ENCODE results near the gene CYTL1.
"Not testable (repeated sequence)": the region's sequence is repeated elsewhere in the genome, so short reads cannot be mapped to it uniquely, and the experiment has no call there.

The CYTL1 gene

GRCh38 chr4:5019274-5019673 lies at the start of gene CYTL1:
CYTL1 (minus strand) TSS chr4:5019458; CDS start chr4:5019445, 13 bp downstream.
- peaks cover 33% of the 10 kb centered on the region for H3K27me3 Mint-ChIP-seq
- no peaks in the 10 kb centered on the region for H3K4me1 Mint-ChIP-seq
- no peak within 1 kb of the TSS for H3K4me3 Mint-ChIP-seq
- no peak within 1 kb of the TSS for H3K27ac Mint-ChIP-seq
- H3K36me3 Mint-ChIP-seq = no peaks in the 10 kb centered on the region
- peak; percentile 17 for ATAC-seq
- H3K9me3 Mint-ChIP-seq = peaks cover 4% of the 10 kb centered on the region

GRCh38 chr4:5067908-5068307 lies 48.6 kb upstream of the CYTL1 start:
- H3K4me3 Mint-ChIP-seq = no peak overlapping the region
- peaks cover 13% of the 10 kb centered on the region for H3K9me3 Mint-ChIP-seq
- H3K4me1 Mint-ChIP-seq = no peaks in the 10 kb centered on the region
- no peaks in the 10 kb centered on the region for H3K36me3 Mint-ChIP-seq
- H3K27me3 Mint-ChIP-seq = no peaks in the 10 kb centered on the region
- no peak for ATAC-seq
- no peak overlapping the region for H3K27ac Mint-ChIP-seq

- peaks cover 15% of the 10 kb centered on the region for H3K9me3 Mint-ChIP-seq
- H3K4me3 Mint-ChIP-seq, H3K27me3 Mint-ChIP-seq, ATAC-seq, H3K27ac Mint-ChIP-seq, H3K36me3 Mint-ChIP-seq, H3K4me1 Mint-ChIP-seq: not testable (repeated sequence)
Observed at GRCh38 chr4:5066968-5067367, 47.7 kb upstream of the CYTL1 start.

- no peaks in the 10 kb centered on the region for H3K36me3 Mint-ChIP-seq
- no peaks in the 10 kb centered on the region for H3K4me1 Mint-ChIP-seq
- no peak overlapping the region for H3K27ac Mint-ChIP-seq
- ATAC-seq = no peak
- peaks cover 12% of the 10 kb centered on the region for H3K27me3 Mint-ChIP-seq
- peaks cover 17% of the 10 kb centered on the region for H3K9me3 Mint-ChIP-seq
- no peak overlapping the region for H3K4me3 Mint-ChIP-seq
Observed at GRCh38 chr4:5066101-5066500, 46.8 kb upstream of the CYTL1 start.

- Mint-ChIP-seq H3K9me3 (peaks cover 2% of the 10 kb centered on the region), H3K27ac (no peak overlapping the region), H3K4me1 (peaks cover 9% of the 10 kb centered on the region), H3K4me3 (no peak overlapping the region), H3K27me3 (peaks cover 21% of the 10 kb centered on the region), H3K36me3 (no peaks in the 10 kb centered on the region)
- no peak for ATAC-seq
Observed at GRCh38 chr4:5055411-5055810, 36.2 kb upstream of the CYTL1 start.

- peaks cover 30% of the 10 kb centered on the region for H3K27me3 Mint-ChIP-seq
- peaks cover 12% of the 10 kb centered on the region for H3K4me1 Mint-ChIP-seq
- no peaks in the 10 kb centered on the region for H3K9me3 Mint-ChIP-seq
- H3K4me3 Mint-ChIP-seq = no peak overlapping the region
- H3K27ac Mint-ChIP-seq = no peak overlapping the region
- H3K36me3 Mint-ChIP-seq = no peaks in the 10 kb centered on the region
- ATAC-seq = no peak
Observed at GRCh38 chr4:5054532-5054931, 35.3 kb upstream of the CYTL1 start.

GRCh38 chr4:5052726-5053425 lies 33.6 kb upstream of the CYTL1 start:
- no peak for ATAC-seq
- no peak overlapping the region for H3K27ac Mint-ChIP-seq
- peaks cover 12% of the 10 kb centered on the region for H3K4me1 Mint-ChIP-seq
- peaks cover 43% of the 10 kb centered on the region for H3K27me3 Mint-ChIP-seq
- no peaks in the 10 kb centered on the region for H3K9me3 Mint-ChIP-seq
- H3K4me3 Mint-ChIP-seq = no peak overlapping the region
- H3K36me3 Mint-ChIP-seq = no peaks in the 10 kb centered on the region

GRCh38 chr4:5052204-5052702 lies 33.0 kb upstream of the CYTL1 start:
- H3K36me3 Mint-ChIP-seq = no peaks in the 10 kb centered on the region
- no peak overlapping the region for H3K27ac Mint-ChIP-seq
- H3K27me3 Mint-ChIP-seq = peaks cover 49% of the 10 kb centered on the region
- no peak overlapping the region for H3K4me3 Mint-ChIP-seq
- peaks cover 12% of the 10 kb centered on the region for H3K4me1 Mint-ChIP-seq
- ATAC-seq = no peak
- no peaks in the 10 kb centered on the region for H3K9me3 Mint-ChIP-seq

GRCh38 chr4:5051278-5052203 lies 32.3 kb upstream of the CYTL1 start, which contains the start of gene STK32B:
STK32B (plus strand) TSS chr4:5051480.
- H3K27me3 Mint-ChIP-seq = peaks cover 56% of the 10 kb centered on the region
- H3K4me1 Mint-ChIP-seq = peaks cover 12% of the 10 kb centered on the region
- ATAC-seq = peak; percentile 29
- H3K36me3 Mint-ChIP-seq = no peaks in the 10 kb centered on the region
- H3K4me3 Mint-ChIP-seq = peak within 1 kb of the TSS; percentile 62
- H3K27ac Mint-ChIP-seq = no peak within 1 kb of the TSS
- H3K9me3 Mint-ChIP-seq = no peaks in the 10 kb centered on the region

- H3K9me3 Mint-ChIP-seq = no peaks in the 10 kb centered on the region
- H3K4me1 Mint-ChIP-seq = peaks cover 12% of the 10 kb centered on the region
- no peak for ATAC-seq
- H3K27me3 Mint-ChIP-seq = peaks cover 62% of the 10 kb centered on the region
- H3K27ac Mint-ChIP-seq = no peak overlapping the region
- no peaks in the 10 kb centered on the region for H3K36me3 Mint-ChIP-seq
- H3K4me3 Mint-ChIP-seq = peak overlapping the region; percentile 62
Observed at GRCh38 chr4:5050520-5051277, 31.4 kb upstream of the CYTL1 start.

- no peaks in the 10 kb centered on the region for H3K36me3 Mint-ChIP-seq
- no peaks in the 10 kb centered on the region for H3K9me3 Mint-ChIP-seq
- no peak for ATAC-seq
- H3K4me3 Mint-ChIP-seq = no peak overlapping the region
- no peak overlapping the region for H3K27ac Mint-ChIP-seq
- H3K27me3 Mint-ChIP-seq = peaks cover 73% of the 10 kb centered on the region
- peaks cover 12% of the 10 kb centered on the region for H3K4me1 Mint-ChIP-seq
Observed at GRCh38 chr4:5048721-5049120, 29.5 kb upstream of the CYTL1 start.

- no peak overlapping the region for H3K4me3 Mint-ChIP-seq
Observed at GRCh38 chr4:5045097-5045496, 25.8 kb upstream of the CYTL1 start.

GRCh38 chr4:5044341-5044740 lies 25.1 kb upstream of the CYTL1 start:
- ATAC-seq = no peak
- Mint-ChIP-seq H3K4me1 (no peaks in the 10 kb centered on the region), H3K27ac (no peak overlapping the region), H3K9me3 (no peaks in the 10 kb centered on the region), H3K4me3 (no peak overlapping the region), H3K27me3 (peaks cover 67% of the 10 kb centered on the region), H3K36me3 (no peaks in the 10 kb centered on the region)

More at GRCh38 chr4:5045097-5045496, 25.8 kb upstream of the CYTL1 start:
- Mint-ChIP-seq H3K36me3 (no peaks in the 10 kb centered on the region), H3K9me3 (no peaks in the 10 kb centered on the region), H3K4me1 (no peaks in the 10 kb centered on the region), H3K27ac (no peak overlapping the region), H3K27me3 (peaks cover 69% of the 10 kb centered on the region)
- ATAC-seq = peak; percentile 36

GRCh38 chr4:5043579-5043978 lies 24.3 kb upstream of the CYTL1 start:
- H3K4me1 Mint-ChIP-seq = no peaks in the 10 kb centered on the region
- peaks cover 59% of the 10 kb centered on the region for H3K27me3 Mint-ChIP-seq
- no peak overlapping the region for H3K27ac Mint-ChIP-seq
- no peaks in the 10 kb centered on the region for H3K9me3 Mint-ChIP-seq
- no peaks in the 10 kb centered on the region for H3K36me3 Mint-ChIP-seq
- H3K4me3 Mint-ChIP-seq = no peak overlapping the region
- ATAC-seq = no peak

- Mint-ChIP-seq H3K4me3 (no peak overlapping the region), H3K4me1 (no peaks in the 10 kb centered on the region), H3K27ac (no peak overlapping the region), H3K27me3 (peaks cover 43% of the 10 kb centered on the region), H3K9me3 (no peaks in the 10 kb centered on the region), H3K36me3 (no peaks in the 10 kb centered on the region)
- ATAC-seq = no peak
Observed at GRCh38 chr4:5041699-5042098, 22.4 kb upstream of the CYTL1 start.
